K562 (cell line): ENCODE data around the gene RNF19B. TPM values are rescaled to one million over a fixed set of nuclear protein-coding genes. Genes with fewer than 3 reads are reported as not detected.

Experiments
- BCOR ChIP-seq: fragments of 450-650 bp; IDR thresholded peaks from 2 replicates; pipeline ENCODE4 v1.6.1; 2016
- CXXC5 ChIP-seq: fragments of 250-450 bp; sonication (Bioruptor Pico); IDR thresholded peaks from 2 replicates; pipeline ENCODE4 v1.8.0; 2022; ENCODE audit warnings: inconsistent platforms, mild to moderate bottlenecking, moderate library complexity
- EP400 ChIP-seq: fragments of 450-650 bp; IDR thresholded peaks from 2 replicates; pipeline ENCODE4 v1.6.1; 2017; ENCODE audit warnings: antibody characterized with exemption, mild to moderate bottlenecking, moderate library complexity
- EWSR1 ChIP-seq: fragments of 450-650 bp; IDR thresholded peaks from 2 replicates; pipeline ENCODE4 v1.6.1; 2018; ENCODE audit warnings: borderline replicate concordance, mild to moderate bottlenecking, low read depth, moderate library complexity; ENCODE audit not compliant: partially characterized antibody
- HMGXB4 ChIP-seq: sonication (generic); formaldehyde crosslinking; IDR thresholded peaks from 2 replicates; pipeline ENCODE4 v1.8.1; 2023; ENCODE audit warnings: mild to moderate bottlenecking, missing genetic modification reagents
- KDM2B ChIP-seq: fragments of 250-450 bp; sonication (Bioruptor Pico); IDR thresholded peaks from 2 replicates; pipeline ENCODE4 v1.8.0; 2021; ENCODE audit warnings: mild to moderate bottlenecking, moderate library complexity
- KDM5B ChIP-seq: fragments of 200-600 bp; sonication (generic); IDR thresholded peaks from 2 replicates; pipeline ENCODE4 v1.6.1; 2012; ENCODE audit warnings: low read depth, mild to moderate bottlenecking, moderate library complexity, low read length, control low read depth, inconsistent platforms; ENCODE audit not compliant: insufficient replicate concordance
- MYBL2 ChIP-seq, 2 experiments: fragments of 450-650 bp in 1 of 2; sonication (generic) in 1 of 2; formaldehyde crosslinking in 1 of 2; IDR thresholded peaks; 2 replicates each; pipeline versions ENCODE4 v1.6.1 to v1.8.1; 2017 to 2022; ENCODE audit warnings: borderline replicate concordance in 1 of 2, inconsistent platforms in 1 of 2, low read depth in 1 of 2, mild to moderate bottlenecking in 1 of 2, missing genetic modification reagents in 1 of 2, moderate library complexity in 1 of 2
- NCOA1 ChIP-seq: fragments of 450-650 bp; IDR thresholded peaks from 2 replicates; pipeline ENCODE4 v1.6.1; 2016; ENCODE audit warnings: low read depth
- VEZF1 ChIP-seq: fragments of 200-800 bp; sonication (Bioruptor generic); IDR thresholded peaks from 2 replicates; pipeline ENCODE4 v1.6.1; 2017; ENCODE audit warnings: missing genetic modification characterization, missing compliant biosample characterization
- ZBTB7A ChIP-seq: IDR thresholded peaks from 2 replicates; pipeline ENCODE4 v1.6.1; 2011; ENCODE audit warnings: low read depth, mild to moderate bottlenecking, low read length, moderate library complexity, borderline replicate concordance; ENCODE audit not compliant: control insufficient read depth
- ZNF239 ChIP-seq: fragments of 250-450 bp; sonication (Bioruptor Pico); IDR thresholded peaks from 2 replicates; pipeline ENCODE4 v1.4.0; 2020; ENCODE audit warnings: mild to moderate bottlenecking
- ZNF282 ChIP-seq: sonication (generic); formaldehyde crosslinking; IDR thresholded peaks from 2 replicates; pipeline ENCODE4 v1.8.1; 2023; ENCODE audit warnings: missing genetic modification reagents
- ZNF407 ChIP-seq: fragments of 450-650 bp; IDR thresholded peaks from 2 replicates; pipeline ENCODE4 v1.6.1; 2016; ENCODE audit warnings: low read depth
- ZNF778 ChIP-seq: fragments of 450-650 bp; formaldehyde crosslinking; IDR thresholded peaks from 2 replicates; pipeline ENCODE4 v1.4.0; 2020; ENCODE audit warnings: mild to moderate bottlenecking, moderate library complexity
- polyA plus RNA-seq, 8 experiments: library from polyadenylated mRNA; depleted of rRNA in 4 of 8; stranded (reverse) in 5 of 8; unstranded in 3 of 8; fragments of >200 nt; fragmentation: Nextera tagmentation in 2 of 8; fragmentation: Illumina TruSeq in 1 of 8; extraction: Ambion mirVana in 2 of 8; extraction: Trizol in 1 of 8; gene quantifications; 2 replicates each; pipeline versions ENCODE4 v1.2.1 to v1.2.3, GENCODE V29; 2011 to 2014; ENCODE audit warnings: inconsistent platforms in 1 of 8, missing spikeins in 1 of 8
- total RNA-seq, 7 experiments: library from RNA; depleted of rRNA in 6 of 7; stranded (reverse); fragments of >200 nt in 6 of 7; fragmentation: Illumina TruSeq in 2 of 7; extraction: Trizol in 2 of 7; gene quantifications; 2 replicates each; pipeline versions ENCODE4 v1.2.1 to v1.2.3, GENCODE V29; 2011 to 2021; ENCODE audit warnings: low replicate concordance in 1 of 7

Gene RNF19B
- total and polyA plus RNA-seq, 9 of the 15 experiments (the other 6 are each of a cell fraction or from before 2014, with no cell fraction given), result 2.6 to 14.9 (median 10.1) TPM

- TF ChIP-seq EP400 (no peak), CXXC5 (CRISPR knock-in tag) (peak; percentile 73), HMGXB4 (CRISPR knock-in tag) (no peak), KDM5B (peak; percentile 58), ZNF239 (CRISPR knock-in tag) (no peak), EWSR1 (no peak), ZNF778 (no peak), ZNF282 (CRISPR knock-in tag) (0 out of 2 replicates have a peak, but pooled peaks have one; percentile 44), NCOA1 (no peak), VEZF1 (CRISPR knock-in tag) (peak; percentile 84), ZBTB7A (peak; percentile 67; the same call in 1 of the 2 replicates), ZNF407 (no peak), MYBL2 (IDR thresholded peaks at IDR 0.05; ENCODE audit: low read depth) (no peak), MYBL2 (CRISPR knock-in tag; IDR thresholded peaks at IDR 0.05; ENCODE audit: borderline replicate concordance) (no peak), KDM2B (CRISPR knock-in tag) (peak; percentile 89), BCOR (peak; percentile 84)
These were observed 63.4 kb downstream of the RNF19B start, which contains the start of gene TMEM54 (continued) for GRCh38 chr1:32900956-32901822.
